ENCODE data around the gene ELMO2.

DNA sequence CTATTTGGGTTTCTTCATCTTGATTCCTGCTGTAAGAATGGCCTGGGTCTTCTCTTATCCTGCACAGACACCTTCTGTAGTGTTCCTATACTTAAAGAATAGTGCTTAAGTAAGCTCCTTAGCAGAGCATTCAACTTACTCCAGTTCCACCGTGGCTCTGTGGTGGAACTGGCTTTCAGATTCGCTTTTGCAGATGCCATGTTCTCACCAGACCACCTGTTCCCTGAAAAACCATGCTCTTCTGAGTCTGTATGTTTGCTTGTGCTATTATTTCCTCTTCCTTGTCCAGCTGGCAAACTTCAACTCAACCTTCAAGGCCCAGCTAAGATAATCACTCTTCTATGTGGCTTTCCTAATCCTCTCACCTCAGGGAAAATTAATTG lies 4.9 kb downstream of the ELMO2 start:
- TF ChIP-seq, protein P1, sequence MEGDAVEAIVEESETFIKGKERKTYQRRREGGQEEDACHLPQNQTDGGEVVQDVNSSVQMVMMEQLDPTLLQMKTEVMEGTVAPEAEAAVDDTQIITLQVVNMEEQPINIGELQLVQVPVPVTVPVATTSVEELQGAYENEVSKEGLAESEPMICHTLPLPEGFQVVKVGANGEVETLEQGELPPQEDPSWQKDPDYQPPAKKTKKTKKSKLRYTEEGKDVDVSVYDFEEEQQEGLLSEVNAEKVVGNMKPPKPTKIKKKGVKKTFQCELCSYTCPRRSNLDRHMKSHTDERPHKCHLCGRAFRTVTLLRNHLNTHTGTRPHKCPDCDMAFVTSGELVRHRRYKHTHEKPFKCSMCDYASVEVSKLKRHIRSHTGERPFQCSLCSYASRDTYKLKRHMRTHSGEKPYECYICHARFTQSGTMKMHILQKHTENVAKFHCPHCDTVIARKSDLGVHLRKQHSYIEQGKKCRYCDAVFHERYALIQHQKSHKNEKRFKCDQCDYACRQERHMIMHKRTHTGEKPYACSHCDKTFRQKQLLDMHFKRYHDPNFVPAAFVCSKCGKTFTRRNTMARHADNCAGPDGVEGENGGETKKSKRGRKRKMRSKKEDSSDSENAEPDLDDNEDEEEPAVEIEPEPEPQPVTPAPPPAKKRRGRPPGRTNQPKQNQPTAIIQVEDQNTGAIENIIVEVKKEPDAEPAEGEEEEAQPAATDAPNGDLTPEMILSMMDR (IDR thresholded peaks at IDR 0.05) = no peak
- no peak for TF ChIP-seq POLR2A (IDR thresholded peaks at IDR 0.05)
- TF ChIP-seq EP300 (IDR thresholded peaks at IDR 0.05) = no peak
- no peak for TF ChIP-seq POLR2AphosphoS5 (IDR thresholded peaks at IDR 0.05)

All from upper lobe of left lung (tissue), 4 donors.